Measurements from ENCODE around the gene ZNF280B. TPM values are rescaled to one million over a fixed set of nuclear protein-coding genes. Genes with fewer than 3 reads are reported as not detected.

Gene ZNF280B
- total RNA-seq, 4 donors from 2014 or later = under 0.01 to 3.8 (median 0.88) TPM; not detected in 1

GRCh38 chr22:22462813-22463567 is 45.6 kb downstream of the ZNF280B start:
- Histone ChIP-seq H3K27ac (no peak overlapping the region), H3K4me1 (no peaks in the 10 kb centered on the region), H3K27me3 (no peaks in the 10 kb centered on the region), H3K36me3 (no peaks in the 10 kb centered on the region), H3K9me3 (peaks cover 0 to 11% of the 10 kb centered on the region in 2 donors), H3K4me3 (no peak overlapping the region)
- no peak for DNase-seq
- TF ChIP-seq CTCF (IDR thresholded peaks at IDR 0.05) (no peak), POLR2A (IDR thresholded peaks at IDR 0.05) (no peak)
- intact Hi-C loops (cut with DNase I; ENCODE audit: low total_unique reads) = no loop called here

- no peaks in the 10 kb centered on the region for H3K36me3 ChIP-seq
- intact Hi-C loops (cut with DNase I; ENCODE audit: low total_unique reads) = no loop called here
These were observed 47.0 kb downstream of the ZNF280B start for GRCh38 chr22:22461583-22461982.

GRCh38 chr22:22461111-22461510 is 47.4 kb downstream of the ZNF280B start:
- no peaks in the 10 kb centered on the region for H3K4me1 ChIP-seq
- TF ChIP-seq CTCF (IDR thresholded peaks at IDR 0.05) = no peak
- intact Hi-C loops (cut with DNase I; ENCODE audit: low total_unique reads) = no loop called here
- H3K27me3 ChIP-seq = no peaks in the 10 kb centered on the region
- peaks cover 0 to 12% of the 10 kb centered on the region in 2 donors for H3K9me3 ChIP-seq
- H3K4me3 ChIP-seq = no peak overlapping the region
- H3K36me3 ChIP-seq = no peaks in the 10 kb centered on the region
- no peak for DNase-seq
- H3K27ac ChIP-seq = no peak overlapping the region

More at GRCh38 chr22:22461583-22461982, 47.0 kb downstream of the ZNF280B start:
- TF ChIP-seq POLR2A (IDR thresholded peaks at IDR 0.05) (no peak), CTCF (IDR thresholded peaks at IDR 0.05) (no peak)
- H3K9me3 ChIP-seq = peaks cover 0 to 12% of the 10 kb centered on the region in 2 donors
- H3K4me1 ChIP-seq = no peaks in the 10 kb centered on the region
- H3K27me3 ChIP-seq = no peaks in the 10 kb centered on the region
- DNase-seq = no peak
- no peak overlapping the region for H3K27ac ChIP-seq
- H3K4me3 ChIP-seq = no peak overlapping the region

- Histone ChIP-seq H3K9me3 (peaks cover 0 to 12% of the 10 kb centered on the region in 2 donors), H3K27me3 (no peaks in the 10 kb centered on the region), H3K4me1 (no peaks in the 10 kb centered on the region), H3K27ac (no peak overlapping the region), H3K4me3 (no peak overlapping the region), H3K36me3 (no peaks in the 10 kb centered on the region)
- intact Hi-C loops (cut with DNase I; ENCODE audit: low total_unique reads) = no loop called here
- TF ChIP-seq POLR2A (IDR thresholded peaks at IDR 0.05) (no peak), CTCF (IDR thresholded peaks at IDR 0.05) (no peak)
- DNase-seq = no peak
These were observed 47.9 kb downstream of the ZNF280B start for GRCh38 chr22:22460635-22461034.

GRCh38 chr22:22460060-22460459 is 48.5 kb downstream of the ZNF280B start:
- no peak overlapping the region for H3K4me3 ChIP-seq
- peaks cover 0 to 12% of the 10 kb centered on the region in 2 donors for H3K9me3 ChIP-seq
- no peaks in the 10 kb centered on the region for H3K36me3 ChIP-seq
- H3K27ac ChIP-seq = no peak overlapping the region
- DNase-seq = no peak
- H3K27me3 ChIP-seq = no peaks in the 10 kb centered on the region
- TF ChIP-seq CTCF (IDR thresholded peaks at IDR 0.05) = no peak
- no peak for TF ChIP-seq POLR2A (IDR thresholded peaks at IDR 0.05)
- H3K4me1 ChIP-seq = no peaks in the 10 kb centered on the region
- intact Hi-C loops (cut with DNase I; ENCODE audit: low total_unique reads) = no loop called here

Data from uterus (tissue), 4 donors.